ENCODE measurements around the gene OIT3. TPM values are rescaled to one million over a fixed set of nuclear protein-coding genes. Genes with fewer than 3 reads are reported as not detected.
A peak's percentile ranks its signal among the peaks of the same experiment; 100 is the strongest.

OIT3 gene
- total RNA-seq, 4 donors from 2014 or later, result not detected

GRCh38 chr10:72886621-72887020, 6.9 kb upstream of the OIT3 start:
- 67% methylated on average over 1 of the region's 1 CpG for WGBS
- intact Hi-C loops (cut with DNase I), result no loop called here
- DNase-seq (ENCODE audit: extremely low spot score), result no peak
- Histone ChIP-seq H3K4me3 (no peak overlapping the region), H3K27me3 (no peaks in the 10 kb centered on the region), H3K27ac (replicated peaks in 1 of 4) (peak overlapping the region in 1 of 4 donors; percentile 23), H3K36me3 (peaks cover 0 to 33% (median 17%) of the 10 kb centered on the region in 4 donors), H3K9me3 (no peaks in the 10 kb centered on the region), H3K4me1 (peaks cover 0 to 3% (median 0%) of the 10 kb centered on the region in 4 donors)
- TF ChIP-seq CTCF (IDR thresholded peaks at IDR 0.05) (no peak), POLR2AphosphoS5 (IDR thresholded peaks at IDR 0.05) (no peak), POLR2A (IDR thresholded peaks at IDR 0.05; ENCODE audit: low read depth) (no peak)

- Histone ChIP-seq H3K9me3 (no peaks in the 10 kb centered on the region), H3K4me3 (no peak overlapping the region), H3K4me1 (peaks cover 0 to 3% (median 0%) of the 10 kb centered on the region in 4 donors), H3K27ac (replicated peaks in 1 of 4) (peak overlapping the region in 1 of 4 donors; percentile 23), H3K27me3 (no peaks in the 10 kb centered on the region), H3K36me3 (peaks cover 0 to 33% (median 17%) of the 10 kb centered on the region in 4 donors)
- intact Hi-C loops (cut with DNase I), result no loop called here
- WGBS, result 55% methylated on average over 5 of the region's 5 CpGs
- TF ChIP-seq CTCF (IDR thresholded peaks at IDR 0.05), result no peak
- no peak for TF ChIP-seq POLR2AphosphoS5 (IDR thresholded peaks at IDR 0.05)
- TF ChIP-seq POLR2A (IDR thresholded peaks at IDR 0.05; ENCODE audit: low read depth), result no peak
- TF ChIP-seq EP300 (IDR thresholded peaks at IDR 0.05), result no peak
- no peak for DNase-seq (ENCODE audit: extremely low spot score)
These were observed 6.5 kb upstream of the OIT3 start for GRCh38 chr10:72887043-72887442.

DNA sequence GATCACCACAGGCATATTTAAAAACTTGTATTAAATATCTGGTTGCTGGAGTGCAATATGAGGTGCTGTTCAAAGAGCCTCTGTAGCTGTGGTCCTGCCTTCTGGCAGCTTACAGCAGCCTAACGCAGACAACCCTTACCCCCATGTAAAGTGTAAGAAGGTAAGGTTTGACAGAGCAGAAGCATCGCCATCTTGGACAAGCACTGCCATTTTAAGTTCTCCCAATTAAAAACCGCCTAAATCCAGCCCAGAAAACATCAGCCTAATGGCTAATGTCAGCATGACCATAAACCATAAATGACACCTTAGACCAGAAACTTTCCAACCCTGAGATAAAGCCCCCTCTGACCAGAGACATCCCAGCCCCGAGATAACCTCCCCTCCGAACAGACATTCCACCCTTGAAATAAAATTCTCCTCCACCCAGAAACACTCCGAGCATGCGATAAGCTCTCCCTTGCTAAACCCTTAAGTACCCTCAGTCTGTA, 5.3 kb upstream of the OIT3 start:
- Histone ChIP-seq H3K4me3 (no peak overlapping the region), H3K4me1 (peaks cover 0 to 3% (median 0%) of the 10 kb centered on the region in 4 donors), H3K27ac (replicated peaks in 1 of 4) (no peak overlapping the region), H3K36me3 (peaks cover 0 to 33% (median 17%) of the 10 kb centered on the region in 4 donors), H3K9me3 (no peaks in the 10 kb centered on the region), H3K27me3 (no peaks in the 10 kb centered on the region)
- no peak for DNase-seq (ENCODE audit: extremely low spot score)
- 91% methylated on average over 7 of the region's 7 CpGs for WGBS
- TF ChIP-seq POLR2A (IDR thresholded peaks at IDR 0.05; ENCODE audit: low read depth) (no peak), POLR2AphosphoS5 (IDR thresholded peaks at IDR 0.05) (no peak), CTCF (IDR thresholded peaks at IDR 0.05) (no peak), EP300 (IDR thresholded peaks at IDR 0.05) (no peak)
- intact Hi-C loops (cut with DNase I), result no loop called here

GRCh38 chr10:72889391-72889831, 4.1 kb upstream of the OIT3 start:
- Histone ChIP-seq H3K36me3 (peaks cover 0 to 29% (median 17%) of the 10 kb centered on the region in 4 donors), H3K4me3 (no peak overlapping the region), H3K27me3 (no peaks in the 10 kb centered on the region), H3K27ac (replicated peaks in 1 of 4) (no peak overlapping the region), H3K9me3 (no peaks in the 10 kb centered on the region), H3K4me1 (peaks cover 0 to 3% (median 0%) of the 10 kb centered on the region in 4 donors)
- no peak for TF ChIP-seq CTCF (IDR thresholded peaks at IDR 0.05)
- TF ChIP-seq POLR2AphosphoS5 (IDR thresholded peaks at IDR 0.05), result no peak
- no peak for TF ChIP-seq EP300 (IDR thresholded peaks at IDR 0.05)
- no peak for TF ChIP-seq POLR2A (IDR thresholded peaks at IDR 0.05; ENCODE audit: low read depth)
- WGBS, result 44% methylated on average over 6 of the region's 6 CpGs
- DNase-seq (ENCODE audit: extremely low spot score), result no peak
- intact Hi-C loops (cut with DNase I), result no loop called here

DNA sequence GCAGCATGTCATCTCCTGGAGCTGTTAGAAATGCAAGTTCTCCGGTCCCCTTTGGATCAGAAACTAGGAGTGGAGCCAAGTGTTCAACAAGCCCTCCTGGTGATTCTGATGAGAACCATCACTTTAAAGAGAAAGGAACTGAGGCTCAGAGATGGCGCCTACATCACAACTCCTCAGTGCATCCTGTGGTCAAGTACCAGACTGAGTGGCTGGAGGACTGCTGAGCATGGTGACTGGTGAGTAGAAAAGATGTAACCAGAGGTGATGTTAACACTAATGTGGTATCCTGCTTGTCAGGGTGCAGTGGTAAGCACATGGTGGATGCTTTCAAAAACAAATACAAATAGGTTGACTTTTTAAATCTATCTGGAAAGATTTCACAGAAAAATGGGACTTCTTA, 3.5 kb upstream of the OIT3 start:
- H3K9me3 ChIP-seq, result no peaks in the 10 kb centered on the region
- H3K4me1 ChIP-seq, result peaks cover 0 to 3% (median 0%) of the 10 kb centered on the region in 4 donors
- no peaks in the 10 kb centered on the region for H3K27me3 ChIP-seq
- WGBS, result 94% methylated on average over 2 of the region's 2 CpGs
- no peak overlapping the region for H3K4me3 ChIP-seq
- no peak overlapping the region for H3K27ac ChIP-seq (replicated peaks in 1 of 4)
- peaks cover 0 to 24% (median 12%) of the 10 kb centered on the region in 4 donors for H3K36me3 ChIP-seq
- TF ChIP-seq POLR2A (IDR thresholded peaks at IDR 0.05; ENCODE audit: low read depth), result no peak
- TF ChIP-seq POLR2AphosphoS5 (IDR thresholded peaks at IDR 0.05), result no peak
- no peak for TF ChIP-seq CTCF (IDR thresholded peaks at IDR 0.05)
- TF ChIP-seq EP300 (IDR thresholded peaks at IDR 0.05), result no peak
- intact Hi-C loops (cut with DNase I), result no loop called here
- no peak for DNase-seq (ENCODE audit: extremely low spot score)

Measured in esophagus muscularis mucosa (tissue), 4 donors.